SU-DHL-6 (cell line): ENCODE data around the gene NTPCR.

ENCODE experiments used
- H2AFZ ChIP-seq: fragments of 200-600 bp; sonication (generic); 2 replicates; pipeline ENCODE4 v1.6.1; 2014; ENCODE audit warnings: low read depth, mild to moderate bottlenecking, moderate library complexity, mixed read lengths, antibody characterized with exemption, low read length; ENCODE audit not compliant: severe bottlenecking
- H3F3A ChIP-seq: fragments of 200-600 bp; shearing (Covaris generic); 2 replicates; pipeline ENCODE4 v1.6.0; 2016; ENCODE audit warnings: antibody characterized with exemption, mild to moderate bottlenecking; ENCODE audit not compliant: insufficient read depth
- H3K27ac ChIP-seq: fragments of 200-600 bp; sonication (generic); 2 replicates; pipeline ENCODE4 v1.5.1; 2016; ENCODE audit warnings: low read depth, mild to moderate bottlenecking, low read length, moderate library complexity, mixed read lengths
- H3K27me3 ChIP-seq: fragments of 200-600 bp; sonication (generic), shearing (Covaris generic); 2 replicates; pipeline ENCODE4 v1.6.0; 2014; ENCODE audit warnings: mild to moderate bottlenecking, low read length
- H3K36me3 ChIP-seq: fragments of 200-600 bp; sonication (generic); 2 replicates; pipeline ENCODE4 v1.6.1; 2014; ENCODE audit warnings: mild to moderate bottlenecking, low read length, mixed read lengths
- H3K4me2 ChIP-seq: fragments of 300-600, 200-600 bp; shearing (Covaris generic), sonication (generic); 2 replicates; pipeline ENCODE4 v1.6.0; 2014; ENCODE audit warnings: low read length, low read depth, mild to moderate bottlenecking; ENCODE audit not compliant: poor library complexity, severe bottlenecking
- H3K4me3 ChIP-seq: fragments of 200-600 bp; sonication (generic); 2 replicates; pipeline ENCODE4 v1.5.1; 2014; ENCODE audit warnings: antibody characterized with exemption, low read length, mild to moderate bottlenecking, mixed read lengths; ENCODE audit not compliant: insufficient read depth, poor library complexity, severe bottlenecking
- H3K79me2 ChIP-seq: fragments of 200-600 bp; sonication (generic); 2 replicates; pipeline ENCODE4 v1.6.1; 2014; ENCODE audit warnings: mild to moderate bottlenecking, low read length, moderate library complexity; ENCODE audit not compliant: insufficient read depth
- H3K9ac ChIP-seq: fragments of 200-600 bp; sonication (generic); 2 replicates; pipeline ENCODE4 v1.7.0; 2014; ENCODE audit warnings: mild to moderate bottlenecking, low read length
- H3K9me2 ChIP-seq: fragments of 200-600 bp; sonication (generic); replicated peaks from 2 replicates; pipeline ENCODE4 v1.6.1; 2014; ENCODE audit warnings: low read length; ENCODE audit not compliant: insufficient read depth
- H3K9me3 ChIP-seq: fragments of 200-600 bp; sonication (generic); 2 replicates; pipeline ENCODE4 v1.6.1; 2014; ENCODE audit warnings: low read length, mixed read lengths; ENCODE audit not compliant: insufficient read depth
- H4K20me1 ChIP-seq: fragments of 200-600 bp; sonication (generic); 2 replicates; pipeline ENCODE4 v1.6.1; 2014; ENCODE audit warnings: low read depth, mild to moderate bottlenecking, antibody characterized with exemption, low read length, moderate library complexity, mixed read lengths
- CTCF ChIP-seq: fragments of 200-600 bp; sonication (generic); IDR thresholded peaks from one replicate; pipeline ENCODE4 v1.5.1; 2017; ENCODE audit warnings: antibody characterized with exemption, mild to moderate bottlenecking, low read length, moderate library complexity; ENCODE audit not compliant: insufficient read depth, poor library complexity, severe bottlenecking
- EZH2phosphoT487 ChIP-seq: fragments of 200-600 bp; sonication (generic), shearing (Covaris generic); conservative IDR thresholded peaks from 2 replicates; pipeline ENCODE4 v1.6.1; 2018; ENCODE audit warnings: mild to moderate bottlenecking, antibody characterized with exemption, low read length, moderate library complexity, mixed read lengths

NTPCR gene

GRCh38 chr1:232937741-232938375 lies 12.6 kb upstream of the NTPCR start:
- no peaks in the 10 kb centered on the region for H3K9me2 ChIP-seq
- no peak overlapping the region for H3K27ac ChIP-seq
- H3F3A ChIP-seq = no peaks in the 10 kb centered on the region
- no peaks in the 10 kb centered on the region for H3K27me3 ChIP-seq
- no peak overlapping the region for H3K4me2 ChIP-seq
- no peaks in the 10 kb centered on the region for H3K9me3 ChIP-seq
- no peak overlapping the region for H3K9ac ChIP-seq
- H3K4me3 ChIP-seq = no peak overlapping the region
- no peak overlapping the region for H2AFZ ChIP-seq
- no peaks in the 10 kb centered on the region for H4K20me1 ChIP-seq
- no peaks in the 10 kb centered on the region for H3K79me2 ChIP-seq
- H3K36me3 ChIP-seq = no peaks in the 10 kb centered on the region
- TF ChIP-seq EZH2phosphoT487 (no peak), CTCF (no peak)

GRCh38 chr1:232938926-232939325 lies 11.5 kb upstream of the NTPCR start:
- H3K27ac ChIP-seq = no peak overlapping the region
- no peaks in the 10 kb centered on the region for H3K79me2 ChIP-seq
- no peak overlapping the region for H3K9ac ChIP-seq
- no peaks in the 10 kb centered on the region for H3K9me2 ChIP-seq
- H3K27me3 ChIP-seq = no peaks in the 10 kb centered on the region
- no peaks in the 10 kb centered on the region for H3K36me3 ChIP-seq
- H3K4me3 ChIP-seq = no peak overlapping the region
- no peaks in the 10 kb centered on the region for H4K20me1 ChIP-seq
- H2AFZ ChIP-seq = no peak overlapping the region
- H3K9me3 ChIP-seq = no peaks in the 10 kb centered on the region
- H3F3A ChIP-seq = no peaks in the 10 kb centered on the region
- TF ChIP-seq CTCF = no peak
- no peak for TF ChIP-seq EZH2phosphoT487
- H3K4me2 ChIP-seq = no peak overlapping the region

DNA sequence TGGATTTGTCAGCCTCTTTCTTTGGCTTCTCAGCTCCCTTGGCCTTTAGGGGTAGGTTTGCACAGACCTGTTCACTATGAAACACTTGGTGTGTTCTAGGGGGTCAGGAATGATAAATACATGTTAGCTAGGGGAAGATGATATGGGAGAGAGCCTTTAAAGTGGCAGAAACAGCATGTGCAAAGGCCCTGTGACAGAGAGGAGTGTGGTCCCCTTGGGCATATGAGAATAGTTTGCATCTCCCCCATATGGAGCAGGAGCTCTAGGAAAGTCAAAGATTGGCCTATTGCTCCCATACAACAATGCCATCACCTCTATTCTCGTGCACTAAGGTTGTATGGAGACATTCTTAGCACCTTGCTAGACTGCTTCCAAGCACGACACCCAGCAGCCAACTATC lies 10.7 kb upstream of the NTPCR start:
- no peak overlapping the region for H3K27ac ChIP-seq
- H3K4me2 ChIP-seq = no peak overlapping the region
- no peaks in the 10 kb centered on the region for H3K36me3 ChIP-seq
- no peaks in the 10 kb centered on the region for H3F3A ChIP-seq
- H3K9me3 ChIP-seq = no peaks in the 10 kb centered on the region
- no peak overlapping the region for H2AFZ ChIP-seq
- H3K79me2 ChIP-seq = no peaks in the 10 kb centered on the region
- no peaks in the 10 kb centered on the region for H3K9me2 ChIP-seq
- H4K20me1 ChIP-seq = no peaks in the 10 kb centered on the region
- H3K9ac ChIP-seq = no peak overlapping the region
- no peak overlapping the region for H3K4me3 ChIP-seq
- no peak for TF ChIP-seq EZH2phosphoT487
- no peak for TF ChIP-seq CTCF
- no peaks in the 10 kb centered on the region for H3K27me3 ChIP-seq
